ENCODE results near the gene USB1.

USB1 gene

DNA sequence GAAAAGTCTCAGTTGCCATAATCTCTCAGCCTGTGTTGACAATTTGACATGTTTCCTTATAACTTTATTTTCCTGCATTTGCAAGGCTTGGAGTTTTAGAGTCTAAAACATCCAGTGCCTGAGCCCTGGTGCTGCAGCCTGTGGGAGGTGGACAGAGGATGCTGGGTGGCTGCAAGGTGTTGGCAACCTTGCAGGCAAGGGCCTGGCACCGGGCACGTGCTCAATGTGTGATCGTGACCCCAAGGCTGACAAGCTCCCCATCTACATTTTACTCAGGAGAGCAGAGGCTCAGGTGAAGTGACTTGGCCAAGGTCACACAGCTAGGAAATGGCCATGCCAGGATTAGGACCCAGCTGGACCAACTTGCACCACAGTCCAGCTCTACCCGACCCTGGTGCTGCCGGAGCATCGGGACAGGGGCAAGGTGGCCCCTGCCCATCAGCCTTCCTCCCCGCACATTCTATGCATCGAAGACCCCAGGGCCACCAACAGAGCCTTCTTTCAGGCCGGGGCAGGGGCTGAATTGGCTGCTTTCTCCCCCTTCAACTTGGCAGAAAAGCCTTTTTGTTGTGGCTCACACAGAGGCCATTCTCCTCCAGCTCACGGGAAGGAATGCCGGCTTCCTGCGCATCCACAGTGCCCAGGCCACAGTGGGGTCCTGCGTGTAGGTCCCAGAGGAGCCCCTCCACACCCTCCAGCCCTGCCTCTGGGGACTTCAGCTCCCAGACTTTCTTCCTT is 47.5 kb downstream of the USB1 start:
- no peak for DNase-seq (ENCODE audit: low read depth)

DNA sequence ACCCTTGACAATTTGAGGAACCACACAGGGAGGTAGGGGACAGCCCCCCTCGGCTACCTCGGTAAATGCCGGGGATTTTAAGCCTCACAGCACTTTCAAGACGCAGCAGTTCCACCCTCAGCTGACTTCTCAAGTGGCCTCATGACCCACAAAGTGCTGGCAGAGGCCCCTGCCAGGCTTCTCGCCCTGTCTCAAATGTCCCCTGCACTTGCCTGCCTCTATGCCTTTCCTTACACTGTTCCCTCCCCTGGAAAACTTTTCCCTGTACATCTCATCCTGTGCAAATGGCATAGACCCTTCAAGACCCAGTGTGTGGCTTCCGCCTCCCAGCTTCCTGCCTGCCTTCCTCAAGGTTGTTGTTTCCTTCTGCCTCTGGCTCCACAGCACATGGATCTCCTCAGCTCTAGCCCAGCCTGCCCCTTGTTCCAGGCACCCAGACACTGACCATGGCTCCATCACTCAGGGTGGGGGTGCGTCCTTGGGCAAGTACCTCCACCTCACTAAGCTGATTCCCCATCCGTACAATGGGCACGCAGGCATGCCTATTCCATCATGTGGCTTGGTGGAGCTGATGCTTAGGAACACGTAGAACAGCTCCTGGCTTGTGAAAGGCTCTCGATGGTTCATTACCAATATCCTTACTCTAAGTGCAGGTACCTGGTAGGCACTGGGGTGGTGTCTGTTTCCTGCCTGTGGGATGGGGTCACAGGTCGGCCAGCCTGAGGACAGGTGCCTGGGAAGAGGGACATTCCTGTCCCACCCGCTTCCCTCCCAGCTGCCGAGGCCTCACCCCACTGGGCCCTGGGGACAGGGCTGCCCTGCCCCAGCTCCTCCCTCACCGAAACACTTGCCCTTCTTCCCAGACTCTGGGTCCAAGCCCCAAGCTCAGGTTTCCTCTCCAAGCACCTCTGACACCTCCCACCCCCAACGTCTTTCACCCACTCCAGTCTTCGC is 48.3 kb downstream of the USB1 start:
- DNase-seq (ENCODE audit: low read depth), result no peak

DNA sequence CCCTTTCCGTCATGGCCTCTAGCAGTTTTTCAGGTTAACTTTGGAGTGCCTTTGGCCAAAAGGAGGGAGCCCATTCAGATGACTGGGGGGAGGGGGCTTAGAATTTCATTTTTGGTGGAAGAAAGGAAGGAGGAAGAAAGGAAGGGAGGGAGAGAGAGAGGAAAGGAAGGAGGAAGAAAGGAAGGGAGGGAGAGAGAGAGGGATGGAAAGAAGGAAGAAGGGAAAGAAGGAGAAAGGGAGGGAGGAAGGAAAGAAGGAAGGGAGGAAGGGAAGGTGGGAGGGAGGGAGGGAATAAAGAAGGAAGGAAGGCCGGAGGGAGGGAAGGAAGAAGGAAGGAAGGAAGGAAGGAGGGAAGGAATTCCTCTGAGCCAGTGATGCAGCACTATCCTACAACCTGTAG is 50.1 kb downstream of the USB1 start:
- DNase-seq (ENCODE audit: low read depth), result no peak

DNA sequence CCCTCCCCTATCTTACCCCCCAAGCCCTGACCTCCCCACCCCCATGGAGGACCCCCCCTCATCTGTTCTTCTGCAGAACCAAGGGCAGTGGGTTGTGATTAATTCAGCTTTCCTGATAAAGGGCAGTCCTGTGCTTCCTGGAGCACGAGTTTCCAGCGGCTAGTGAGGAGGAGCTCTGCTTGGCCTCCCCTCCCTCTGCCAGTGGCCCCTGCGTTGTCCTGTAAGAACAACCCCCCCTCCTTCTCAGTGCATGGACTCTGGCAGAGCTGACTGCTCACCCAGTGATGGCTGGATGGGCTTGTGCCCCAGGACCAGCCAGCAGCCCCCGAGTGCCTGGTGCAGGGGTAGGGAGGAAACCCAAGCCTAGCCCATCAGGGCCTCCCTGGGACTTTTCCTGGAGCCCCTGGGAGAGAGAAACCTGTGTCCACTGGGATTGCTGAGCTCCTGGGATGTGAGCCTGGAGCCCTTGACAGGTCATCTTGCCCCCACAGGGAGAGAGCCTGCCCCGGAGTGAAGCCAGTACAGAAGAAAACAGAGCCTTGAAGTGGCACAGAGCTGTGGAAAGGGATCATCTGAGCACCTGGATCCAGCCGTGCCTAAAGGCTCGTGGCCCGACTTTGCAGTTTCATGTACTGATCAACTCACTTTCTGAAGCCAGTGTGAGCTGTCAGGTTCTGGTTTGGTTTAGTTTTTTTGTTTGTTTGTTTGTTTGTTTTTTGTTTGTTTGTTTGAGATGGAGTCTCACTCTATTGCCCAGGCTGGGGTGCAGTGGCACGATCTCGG is 50.8 kb downstream of the USB1 start:
- DNase-seq (ENCODE audit: low read depth), result no peak

DNA sequence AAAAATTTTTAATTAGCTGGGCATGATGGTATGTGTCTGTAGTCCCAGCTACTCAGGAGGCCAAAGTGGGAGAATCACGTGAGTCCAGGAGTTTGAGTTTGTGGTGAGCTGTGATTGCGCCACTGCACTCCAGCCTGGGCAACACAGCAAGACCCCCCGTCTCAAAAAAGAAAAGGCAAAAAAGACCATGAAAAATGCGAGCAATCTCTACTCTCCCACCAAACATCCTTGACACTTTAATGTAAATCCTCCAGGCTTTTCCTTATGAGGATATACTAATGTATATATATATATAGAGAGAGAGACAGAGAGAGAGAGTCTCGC is 52.4 kb downstream of the USB1 start:
- no peak for DNase-seq (ENCODE audit: low read depth)

DNA sequence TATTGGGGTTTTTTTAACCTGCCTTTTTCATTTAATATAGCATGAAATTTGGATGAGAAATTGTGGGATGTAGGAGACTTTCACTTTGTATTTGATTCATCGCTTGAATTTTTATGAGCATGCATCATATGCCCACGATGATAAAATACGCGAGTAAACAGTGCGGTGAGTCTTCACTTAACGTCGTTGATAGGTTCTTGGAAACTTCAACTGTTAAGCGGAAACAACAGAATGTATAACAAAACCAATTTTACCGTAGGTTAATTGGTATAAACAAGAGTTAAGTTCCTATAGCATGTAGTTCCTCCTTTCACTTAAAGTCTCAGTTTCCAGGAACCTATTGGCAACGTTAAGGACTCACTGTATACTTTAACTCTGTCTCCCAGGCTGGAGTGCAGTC is 53.1 kb downstream of the USB1 start:
- no peak for DNase-seq (ENCODE audit: low read depth)

DNA sequence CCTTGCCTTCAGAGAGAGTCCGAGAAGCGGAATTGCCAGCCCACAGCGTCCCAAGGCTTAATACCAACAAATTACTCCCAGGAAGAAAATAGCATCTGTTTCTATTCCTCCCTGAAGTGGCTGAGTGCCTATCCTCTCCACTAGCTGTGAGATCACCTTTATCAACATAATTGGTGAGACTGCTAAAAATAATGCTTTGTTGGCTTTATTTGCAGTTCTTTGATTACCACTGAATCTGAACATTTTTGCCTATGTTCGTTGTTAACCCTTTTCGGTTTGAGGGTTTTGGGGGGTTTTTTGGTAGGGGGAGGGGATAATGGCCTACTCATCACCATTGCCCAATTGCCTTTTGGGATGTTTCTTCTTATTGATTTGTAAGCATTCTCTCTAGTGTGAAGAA is 55.4 kb downstream of the USB1 start:
- no peak for DNase-seq (ENCODE audit: low read depth)

DNA sequence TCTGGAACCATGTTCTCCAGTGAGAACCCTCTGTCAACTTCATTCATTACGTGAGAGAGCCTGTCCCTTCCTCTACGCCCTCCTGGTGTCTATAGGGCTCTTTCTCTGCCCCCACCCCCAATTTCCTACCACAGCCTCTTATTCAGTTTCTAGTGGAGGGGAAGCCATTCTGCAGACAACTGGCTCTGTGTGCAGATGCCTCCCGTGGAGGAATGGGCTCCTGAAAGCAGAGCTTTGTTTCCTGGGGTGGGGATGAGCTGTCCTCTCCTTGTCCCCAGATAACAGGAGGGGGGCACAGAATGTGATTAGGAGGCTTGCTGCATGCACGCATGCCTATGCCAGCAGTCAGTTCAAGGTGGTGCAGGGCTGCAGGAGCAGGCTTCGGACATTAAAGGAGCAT is 55.9 kb downstream of the USB1 start:
- DNase-seq (ENCODE audit: low read depth), result no peak

DNA sequence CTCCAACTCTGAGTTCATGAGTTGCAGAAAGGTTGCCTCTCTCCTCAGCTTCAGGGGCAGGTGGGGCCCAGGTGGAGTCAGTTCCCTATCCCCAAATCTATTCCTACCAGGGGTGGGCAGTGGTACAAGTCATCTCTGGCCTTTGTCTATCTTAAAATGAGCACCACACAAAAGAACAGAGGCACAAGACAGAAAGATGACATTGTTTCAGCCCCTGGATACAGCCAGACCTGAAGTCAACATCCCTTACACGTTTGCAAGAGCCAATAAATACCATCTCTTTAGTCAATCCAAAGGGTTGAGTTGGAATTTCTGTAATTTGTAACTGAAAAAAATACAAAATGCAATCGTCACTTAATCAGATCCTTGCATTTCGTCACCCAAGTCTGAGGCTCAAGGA is 56.6 kb downstream of the USB1 start:
- no peak for DNase-seq (ENCODE audit: low read depth)

DNA sequence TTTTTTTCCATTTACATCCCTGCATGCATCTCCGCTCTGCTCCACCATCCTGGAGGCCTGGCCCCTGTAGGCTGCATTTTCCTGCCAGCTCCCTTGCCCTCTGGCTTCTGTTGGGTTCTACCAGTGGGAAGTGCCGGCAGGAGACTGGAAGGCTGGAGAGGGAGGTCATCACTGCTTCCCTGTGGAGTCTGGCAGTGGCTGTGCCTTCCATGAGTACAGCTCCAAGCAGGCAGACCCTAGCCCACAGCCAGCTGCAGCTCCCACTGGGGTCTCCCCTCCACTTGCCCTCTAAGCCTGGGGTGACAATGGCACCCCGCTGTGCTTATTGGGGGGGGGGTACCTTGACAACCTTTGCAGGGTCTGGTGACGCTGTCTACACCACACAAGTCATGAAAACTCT is 61.6 kb downstream of the USB1 start:
- no peak for DNase-seq (ENCODE audit: low read depth)

DNA sequence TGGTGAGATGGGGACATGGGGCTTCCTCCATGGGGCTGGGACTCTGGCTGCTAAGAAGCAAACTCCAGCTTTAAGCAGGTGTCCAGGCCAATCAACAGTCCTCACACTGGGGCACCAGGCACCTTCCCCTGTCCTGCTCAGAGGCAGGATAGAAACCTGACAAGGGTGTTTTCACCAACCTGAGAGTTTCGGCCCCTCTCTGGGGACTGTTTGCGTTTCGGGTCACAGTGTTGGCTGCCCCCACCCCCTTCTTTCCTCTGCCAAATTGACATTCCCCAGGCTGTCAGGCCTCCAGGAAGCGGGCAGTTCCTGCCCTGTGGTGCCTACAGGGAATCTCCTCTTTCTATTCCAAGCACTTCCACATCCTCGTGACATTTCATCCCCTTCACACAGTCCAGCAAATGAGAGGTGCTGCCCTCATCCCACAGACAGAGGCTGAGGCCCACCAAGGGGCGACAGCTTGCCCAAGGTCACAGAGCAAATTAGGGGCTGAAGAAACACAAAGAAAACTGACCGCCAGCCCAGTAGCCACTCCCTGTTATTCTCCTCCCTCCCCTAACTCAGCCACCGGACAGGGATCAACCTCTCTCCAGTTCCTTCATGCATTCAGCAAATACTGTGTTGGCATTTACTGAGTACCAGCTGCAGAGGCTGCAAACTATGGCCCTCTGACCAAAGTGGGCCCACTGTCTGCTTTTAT is 62.3 kb downstream of the USB1 start:
- DNase-seq (ENCODE audit: low read depth), result no peak

DNA sequence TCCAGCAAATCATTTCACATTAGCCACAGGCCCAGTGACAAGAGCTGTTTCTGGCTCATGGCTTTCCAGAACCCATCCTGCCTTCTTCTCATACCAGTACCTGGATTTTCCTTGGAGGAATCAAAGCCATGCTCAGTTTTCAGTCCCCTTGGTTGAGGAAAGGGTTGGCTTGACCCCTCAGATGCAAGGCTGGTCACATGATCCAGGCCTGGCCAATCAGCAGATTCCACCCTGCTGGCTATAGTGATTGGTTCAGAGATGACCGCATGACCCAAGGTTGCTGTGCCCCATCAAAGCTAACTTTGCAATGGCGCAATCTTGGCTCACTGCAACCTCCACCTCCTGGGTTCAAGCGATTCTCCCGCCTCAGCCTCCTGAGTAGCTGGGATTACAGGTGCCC is 69.4 kb downstream of the USB1 start:
- DNase-seq (ENCODE audit: low read depth), result no peak

Measured in stimulated activated CD8-positive, alpha-beta memory T cell treated with anti-CD3 and anti-CD28 coated beads, Interleukin-12 subunit alpha, Interleukin-12 subunit beta, amount 100 ng/mL, for 1 hour (primary cell).